Measurements from ENCODE around the gene LONP1. TPM values are rescaled to one million over a fixed set of nuclear protein-coding genes. Genes with fewer than 3 reads are reported as not detected.

Gene LONP1
- total RNA-seq, 1 donor from 2014 or later, result 77.8 TPM

- H3K27ac ChIP-seq (ENCODE audit: low read depth, low read length), result no peak overlapping the region
- no peak overlapping the region for H3K4me2 ChIP-seq (ENCODE audit: low read length)
- no peaks in the 10 kb centered on the region for H3K27me3 Mint-ChIP-seq (ENCODE audit: low read depth, unreplicated experiment)
- no peaks in the 10 kb centered on the region for H3K9me3 ChIP-seq (ENCODE audit: insufficient read depth, low read depth, low read length)
- H3K9me3 Mint-ChIP-seq (ENCODE audit: unreplicated experiment), result no peaks in the 10 kb centered on the region
- H3K36me3 Mint-ChIP-seq (ENCODE audit: low read depth, unreplicated experiment), result peaks cover 22% of the 10 kb centered on the region
- H3K36me3 ChIP-seq (ENCODE audit: insufficient read depth, low read length), result peaks cover 39% of the 10 kb centered on the region
- TF ChIP-seq CTCF (IDR thresholded peaks at IDR 0.05; ENCODE audit: insufficient read depth, low read depth, low read length), result no peak
- TF ChIP-seq EZH2 (IDR thresholded peaks at IDR 0.05; ENCODE audit: insufficient read depth, low read length), result no peak
- peaks cover 6% of the 10 kb centered on the region for H3K4me1 ChIP-seq (ENCODE audit: insufficient read depth, low read length)
- H3K4me3 Mint-ChIP-seq (ENCODE audit: unreplicated experiment), result no peak overlapping the region
- no peak for FAIRE-seq
- peaks cover 94% of the 10 kb centered on the region for H4K20me1 ChIP-seq (ENCODE audit: insufficient read depth, low read length)
- peaks cover 18% of the 10 kb centered on the region for H3K4me1 Mint-ChIP-seq (ENCODE audit: low read depth, unreplicated experiment)
- H3K27me3 ChIP-seq (ENCODE audit: insufficient read depth, low read length), result no peaks in the 10 kb centered on the region
- peaks cover 96% of the 10 kb centered on the region for H3K79me2 ChIP-seq (ENCODE audit: insufficient read depth, low read length)
- H3K27ac Mint-ChIP-seq (ENCODE audit: unreplicated experiment), result no peak overlapping the region
- H3K4me3 ChIP-seq (ENCODE audit: insufficient read depth, low read depth, low read length), result no peak overlapping the region
- no peak overlapping the region for H3K9ac ChIP-seq (ENCODE audit: low read length)
- no peak overlapping the region for H2AFZ ChIP-seq (ENCODE audit: low read depth, low read length)
- DNase-seq (ENCODE audit: low read depth), result no peak
Measured at GRCh38 chr19:5643060-5643459, 76.9 kb downstream of the LONP1 start.

GRCh38 chr19:5642204-5642603 is 77.7 kb downstream of the LONP1 start:
- no peak overlapping the region for H3K27ac ChIP-seq (ENCODE audit: low read depth, low read length)
- peaks cover 33% of the 10 kb centered on the region for H3K36me3 ChIP-seq (ENCODE audit: insufficient read depth, low read length)
- H3K4me3 ChIP-seq (ENCODE audit: insufficient read depth, low read depth, low read length), result no peak overlapping the region
- H3K27me3 Mint-ChIP-seq (ENCODE audit: low read depth, unreplicated experiment), result no peaks in the 10 kb centered on the region
- no peak for FAIRE-seq
- H2AFZ ChIP-seq (ENCODE audit: low read depth, low read length), result no peak overlapping the region
- H3K9ac ChIP-seq (ENCODE audit: low read length), result no peak overlapping the region
- no peak for DNase-seq (ENCODE audit: low read depth)
- no peaks in the 10 kb centered on the region for H3K9me3 ChIP-seq (ENCODE audit: insufficient read depth, low read depth, low read length)
- TF ChIP-seq CTCF (IDR thresholded peaks at IDR 0.05; ENCODE audit: insufficient read depth, low read depth, low read length) (no peak), EZH2 (IDR thresholded peaks at IDR 0.05; ENCODE audit: insufficient read depth, low read length) (no peak)
- peaks cover 18% of the 10 kb centered on the region for H3K4me1 Mint-ChIP-seq (ENCODE audit: low read depth, unreplicated experiment)
- no peaks in the 10 kb centered on the region for H3K9me3 Mint-ChIP-seq (ENCODE audit: unreplicated experiment)
- no peak overlapping the region for H3K4me2 ChIP-seq (ENCODE audit: low read length)
- no peak overlapping the region for H3K4me3 Mint-ChIP-seq (ENCODE audit: unreplicated experiment)
- H4K20me1 ChIP-seq (ENCODE audit: insufficient read depth, low read length), result peaks cover 97% of the 10 kb centered on the region
- H3K36me3 Mint-ChIP-seq (ENCODE audit: low read depth, unreplicated experiment), result peaks cover 17% of the 10 kb centered on the region
- no peak overlapping the region for H3K27ac Mint-ChIP-seq (ENCODE audit: unreplicated experiment)
- H3K27me3 ChIP-seq (ENCODE audit: insufficient read depth, low read length), result no peaks in the 10 kb centered on the region
- H3K4me1 ChIP-seq (ENCODE audit: insufficient read depth, low read length), result peaks cover 6% of the 10 kb centered on the region
- H3K79me2 ChIP-seq (ENCODE audit: insufficient read depth, low read length), result peaks cover 100% of the 10 kb centered on the region

Other genes with a start within 250 kb of the LONP1 start
- gene TINCR, start 152.2 kb downstream of the LONP1 start, total RNA-seq, result 0.38 and 1.4 TPM in 2 replicates
- gene SAFB2, start 97.4 kb downstream of the LONP1 start, total RNA-seq, result 50.6 and 51.9 TPM in 2 replicates
- gene SAFB, start 97.1 kb downstream of the LONP1 start, total RNA-seq, result 60.4 and 65.1 TPM in 2 replicates
- 48.0 and 49.3 TPM in 2 replicates for gene MICOS13, start 39.6 kb downstream of the LONP1 start, total RNA-seq
- 8.4 and 9.8 TPM in 2 replicates for gene HSD11B1L, start 39.1 kb downstream of the LONP1 start, total RNA-seq
- 894 and 943 TPM in 2 replicates for gene RPL36, start 29.9 kb downstream of the LONP1 start, total RNA-seq
- gene CATSPERD, start 491 bp upstream of the LONP1 start, total RNA-seq, result not detected in 2 replicates
- 2.0 and 2.4 TPM in 2 replicates for gene PRR22, start 64.6 kb upstream of the LONP1 start, total RNA-seq
- 18.4 and 19.7 TPM in 2 replicates for gene DUS3L, start 71.0 kb upstream of the LONP1 start, total RNA-seq
- gene NRTN, start 84.9 kb upstream of the LONP1 start, total RNA-seq, result 0.62 and 0.66 TPM in 2 replicates
- gene FUT6, start 119.6 kb upstream of the LONP1 start, total RNA-seq, result 0.09 TPM in 1 of 2 replicates, not detected in the other
- 0.14 and 0.84 TPM in 2 replicates for gene FUT3, start 131.3 kb upstream of the LONP1 start, total RNA-seq
- 0.30 and 0.41 TPM in 2 replicates for gene FUT5, start 150.4 kb upstream of the LONP1 start, total RNA-seq
- 286 and 305 TPM in 2 replicates for gene NDUFA11, start 183.6 kb upstream of the LONP1 start, total RNA-seq
- 3.9 and 4.2 TPM in 2 replicates for gene VMAC, start 184.7 kb upstream of the LONP1 start, total RNA-seq
- gene CAPS, start 194.1 kb upstream of the LONP1 start, total RNA-seq, result 6.2 and 7.2 TPM in 2 replicates